GM21381 (cell line): ENCODE data around the gene LAYN.

Experiments
- ATAC-seq: cut with Tn5 transposase; IDR thresholded peaks from one replicate; pipeline ENCODE4 v1.9.1; 2021; ENCODE audit warnings: mild to moderate bottlenecking, moderate library complexity; ENCODE audit not compliant: unreplicated experiment

The LAYN gene, protein sequence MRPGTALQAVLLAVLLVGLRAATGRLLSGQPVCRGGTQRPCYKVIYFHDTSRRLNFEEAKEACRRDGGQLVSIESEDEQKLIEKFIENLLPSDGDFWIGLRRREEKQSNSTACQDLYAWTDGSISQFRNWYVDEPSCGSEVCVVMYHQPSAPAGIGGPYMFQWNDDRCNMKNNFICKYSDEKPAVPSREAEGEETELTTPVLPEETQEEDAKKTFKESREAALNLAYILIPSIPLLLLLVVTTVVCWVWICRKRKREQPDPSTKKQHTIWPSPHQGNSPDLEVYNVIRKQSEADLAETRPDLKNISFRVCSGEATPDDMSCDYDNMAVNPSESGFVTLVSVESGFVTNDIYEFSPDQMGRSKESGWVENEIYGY

DNA sequence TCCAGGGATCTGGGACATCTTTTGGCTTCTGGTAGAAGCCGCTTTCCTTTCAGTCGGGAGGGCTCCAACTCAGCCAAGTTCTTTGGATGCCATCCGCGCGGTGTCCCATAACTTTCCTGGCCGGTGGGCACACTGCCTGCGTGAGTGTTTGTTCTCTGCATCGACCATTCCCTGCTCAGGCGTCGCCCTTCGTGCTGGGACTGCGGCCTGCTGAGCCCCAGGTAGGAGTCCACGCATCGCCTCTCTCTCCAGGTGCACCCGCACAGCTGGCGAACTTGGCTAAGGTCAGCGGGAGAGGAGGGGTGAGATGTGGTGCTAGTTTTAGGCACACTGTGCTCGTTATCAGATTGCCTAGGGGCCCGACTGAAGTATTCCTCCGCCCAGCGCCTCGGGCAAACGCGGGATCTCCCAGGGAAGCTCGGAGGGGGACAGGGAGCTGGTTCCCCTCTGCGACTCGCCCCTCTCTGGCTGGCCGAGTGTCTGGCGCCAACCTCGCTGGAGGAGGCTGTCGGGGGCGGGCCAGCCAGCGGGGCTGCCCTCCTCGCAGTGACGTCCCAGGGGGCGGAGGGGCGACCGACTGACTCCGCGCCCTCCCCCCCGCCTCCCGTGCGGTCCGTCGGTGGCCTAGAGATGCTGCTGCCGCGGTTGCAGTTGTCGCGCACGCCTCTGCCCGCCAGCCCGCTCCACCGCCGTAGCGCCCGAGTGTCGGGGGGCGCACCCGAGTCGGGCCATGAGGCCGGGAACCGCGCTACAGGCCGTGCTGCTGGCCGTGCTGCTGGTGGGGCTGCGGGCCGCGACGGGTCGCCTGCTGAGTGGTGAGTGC lies at the start of gene LAYN:
TSS of gene LAYN (plus strand) at position 607 of the 823 bp plus-strand sequence. CDS start at position 731, 124 bp downstream.
- ATAC-seq: no peak

- ATAC-seq: no peak
Observed at GRCh38 chr11:111494040-111494439, 46.5 kb upstream of the LAYN start.

DNA sequence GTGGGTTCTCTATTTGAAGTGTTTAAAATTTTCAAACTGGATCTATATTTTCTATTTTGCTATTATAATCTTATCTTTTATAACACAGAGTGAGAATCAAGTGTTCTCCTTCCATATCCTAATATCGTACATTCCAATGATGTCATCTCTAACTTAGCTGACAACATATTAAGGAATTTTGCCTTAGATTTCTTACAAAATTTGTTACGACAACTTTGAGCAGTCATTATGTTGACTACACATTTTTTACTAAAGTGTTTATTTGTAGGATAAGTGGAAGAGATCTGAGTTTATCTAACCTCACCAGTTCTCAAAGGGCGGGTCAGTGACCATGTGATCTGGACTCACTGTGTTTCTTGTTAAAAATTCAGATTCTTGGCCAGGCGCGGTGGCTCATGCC lies 41.0 kb upstream of the LAYN start:
- no peak for ATAC-seq

DNA sequence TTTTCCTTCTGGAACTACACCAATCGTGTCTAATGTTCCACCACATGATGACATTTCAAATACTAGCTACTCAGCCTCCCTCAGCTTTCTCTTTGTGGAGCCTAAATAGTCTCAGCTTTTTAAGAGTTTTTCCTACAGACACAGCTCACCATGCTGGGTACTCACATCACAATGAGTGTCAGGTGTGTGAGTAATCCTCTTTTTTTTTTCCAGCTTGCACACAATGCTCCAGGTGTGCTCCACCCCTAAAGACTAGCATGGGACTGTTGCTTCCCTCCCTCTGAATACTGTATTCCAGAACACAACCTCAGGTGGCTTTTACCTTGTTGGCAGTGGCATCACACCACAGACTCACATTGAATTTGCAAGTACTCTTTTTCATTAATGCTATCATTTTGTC lies 40.0 kb upstream of the LAYN start:
- ATAC-seq: no peak

- no peak for ATAC-seq
Observed at GRCh38 chr11:111502611-111503010, 37.9 kb upstream of the LAYN start.

DNA sequence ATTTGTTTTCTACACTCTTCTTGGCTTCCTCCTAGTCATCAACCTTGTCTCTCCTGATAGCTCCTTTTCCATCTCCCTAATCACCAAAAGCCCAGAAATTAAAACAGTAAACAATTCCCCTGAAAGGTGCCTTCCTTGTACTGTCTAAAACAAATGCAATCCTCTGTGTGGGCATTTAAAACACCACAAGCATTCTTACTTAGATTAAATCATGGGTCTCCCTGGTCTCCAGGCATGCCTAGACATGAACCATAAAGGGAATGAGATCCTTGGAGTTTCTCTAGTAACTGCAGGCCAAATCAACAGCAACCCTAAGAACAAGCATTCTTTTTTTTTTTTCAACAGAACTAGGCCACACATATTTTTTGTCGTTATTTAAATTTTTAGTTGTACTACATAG lies 30.2 kb upstream of the LAYN start:
- ATAC-seq: no peak

- no peak for ATAC-seq
Observed at GRCh38 chr11:111512296-111513239, 28.0 kb upstream of the LAYN start, which contains the start of gene BTG4. TSS of gene BTG4 (minus strand) at chr11:111512386. CDS start at chr11:111498776, 13,610 bp downstream.

DNA sequence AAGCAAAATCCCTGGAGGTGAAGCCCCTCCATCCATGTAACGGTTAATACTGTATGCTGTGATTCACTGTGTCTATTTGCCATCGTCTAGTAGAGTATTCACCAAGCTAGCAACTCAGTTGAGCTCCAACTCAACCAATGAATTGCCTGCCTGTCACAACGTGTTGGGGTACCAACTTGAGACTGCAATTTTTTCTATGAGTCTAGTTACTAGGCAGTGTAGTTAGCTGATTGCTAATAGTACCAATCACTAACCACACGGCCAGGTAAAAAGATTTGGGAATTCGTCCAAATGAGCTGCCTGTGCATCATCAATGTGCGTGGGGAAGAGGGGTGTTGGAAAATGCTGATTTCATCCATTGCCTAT lies 27.3 kb upstream of the LAYN start:
- ATAC-seq: no peak

- ATAC-seq: no peak
Observed at GRCh38 chr11:111514216-111515031, 26.1 kb upstream of the LAYN start, which contains the start of gene HOATZ. TSS of gene HOATZ (plus strand) at chr11:111514778. CDS start at chr11:111514785, 7 bp downstream.

DNA sequence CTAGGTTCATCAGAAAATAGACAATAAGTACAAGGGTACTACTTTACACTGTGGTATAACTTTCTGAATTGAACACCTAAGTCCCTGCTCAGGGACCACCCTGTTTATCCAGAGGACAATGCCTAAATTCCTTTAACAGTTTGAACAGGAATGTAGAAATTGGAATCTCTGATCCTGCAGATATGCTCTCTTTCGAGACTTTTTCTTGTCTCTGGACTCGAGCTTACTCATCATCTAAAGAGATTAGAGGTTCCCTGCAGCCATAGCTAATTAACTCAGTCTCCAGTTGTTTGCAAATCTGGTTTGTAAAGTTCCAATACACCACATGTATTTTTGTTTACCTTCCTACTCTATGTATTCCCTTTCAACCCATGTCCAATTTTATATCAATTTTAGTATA lies 24.9 kb upstream of the LAYN start:
- ATAC-seq: no peak

DNA sequence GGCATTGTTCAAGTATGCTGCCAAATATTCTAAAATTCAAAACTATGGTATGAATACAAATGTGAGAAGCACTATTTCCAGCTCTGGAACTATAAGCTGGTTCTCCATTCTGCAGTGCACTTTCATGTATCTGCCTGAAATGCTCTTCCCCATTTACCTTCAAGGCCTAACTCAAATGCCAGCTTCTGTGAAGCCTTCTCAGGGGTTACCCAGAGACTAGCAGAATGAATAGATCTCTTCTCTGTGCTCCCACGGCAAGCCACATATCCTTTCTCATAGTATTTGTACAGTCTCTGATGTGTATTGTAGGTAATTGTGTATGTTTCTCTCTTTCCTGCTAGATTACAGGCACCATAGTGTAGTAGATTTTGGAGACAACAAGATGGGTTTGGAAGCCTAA lies 21.9 kb upstream of the LAYN start:
- no peak for ATAC-seq

- no peak for ATAC-seq
Observed at GRCh38 chr11:111520560-111520959, 20.0 kb upstream of the LAYN start.

- no peak for ATAC-seq
Observed at GRCh38 chr11:111521135-111521534, 19.4 kb upstream of the LAYN start.

DNA sequence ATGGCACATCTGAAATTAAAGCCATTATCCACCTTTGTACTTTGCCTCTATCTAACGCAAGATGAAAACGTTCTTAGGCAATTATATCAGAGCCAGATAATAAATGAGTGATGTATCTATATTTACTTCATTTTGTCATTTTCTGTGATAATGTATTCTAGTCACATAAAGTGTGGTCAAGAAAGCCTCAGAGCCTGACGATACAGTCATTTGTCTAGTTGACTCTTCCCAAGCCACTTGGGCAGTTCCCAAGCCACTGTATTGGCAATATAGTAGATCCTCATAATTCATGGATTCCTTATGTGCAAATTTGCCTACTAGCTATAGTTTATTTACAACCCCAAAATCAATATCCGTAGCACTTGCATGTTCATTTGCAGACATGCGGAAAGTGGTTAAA lies 18.1 kb upstream of the LAYN start:
- no peak for ATAC-seq

DNA sequence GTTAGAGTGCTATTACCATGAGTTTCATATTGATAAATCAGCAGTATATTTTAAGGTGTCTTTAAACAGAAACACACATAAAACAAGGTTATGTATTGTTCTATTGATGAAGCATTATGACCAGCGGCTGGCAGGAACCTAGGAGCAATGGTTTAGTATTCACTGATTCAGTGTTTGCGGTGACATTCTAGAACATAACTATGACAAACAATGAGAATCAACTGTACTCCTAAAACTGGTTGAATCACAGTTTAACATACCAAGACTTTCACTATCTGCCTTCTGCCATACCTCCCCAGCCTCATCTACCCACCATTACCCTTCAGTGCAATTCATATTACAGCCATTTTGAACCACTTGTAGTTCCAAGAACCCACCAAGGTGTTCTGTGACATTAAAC lies 17.2 kb upstream of the LAYN start:
- no peak for ATAC-seq

GRCh38 chr11:111524056-111524455 lies 16.5 kb upstream of the LAYN start:
- ATAC-seq: no peak

GRCh38 chr11:111525456-111525855 lies 15.1 kb upstream of the LAYN start:
- ATAC-seq: no peak

DNA sequence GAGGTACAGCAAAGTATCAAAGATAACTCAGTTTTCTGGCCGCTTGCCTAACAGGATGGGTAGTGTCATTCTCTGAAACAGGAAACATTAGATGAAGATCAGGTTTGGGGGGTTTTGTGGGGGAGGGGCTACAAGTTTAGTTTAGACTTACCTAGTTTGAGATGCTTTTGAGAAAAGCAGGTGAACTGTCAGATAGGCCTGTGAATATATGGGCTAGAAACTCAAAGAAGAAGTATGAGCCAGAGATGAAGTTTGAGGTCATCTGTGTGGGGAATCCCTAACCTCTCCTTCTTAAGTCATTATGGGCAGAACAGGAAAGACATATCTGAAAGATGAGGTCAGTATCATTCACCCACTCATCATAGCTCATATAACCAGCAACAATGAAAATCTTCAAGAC lies 14.0 kb upstream of the LAYN start:
- no peak for ATAC-seq

GRCh38 chr11:111527279-111527678 lies 13.2 kb upstream of the LAYN start:
- no peak for ATAC-seq

DNA sequence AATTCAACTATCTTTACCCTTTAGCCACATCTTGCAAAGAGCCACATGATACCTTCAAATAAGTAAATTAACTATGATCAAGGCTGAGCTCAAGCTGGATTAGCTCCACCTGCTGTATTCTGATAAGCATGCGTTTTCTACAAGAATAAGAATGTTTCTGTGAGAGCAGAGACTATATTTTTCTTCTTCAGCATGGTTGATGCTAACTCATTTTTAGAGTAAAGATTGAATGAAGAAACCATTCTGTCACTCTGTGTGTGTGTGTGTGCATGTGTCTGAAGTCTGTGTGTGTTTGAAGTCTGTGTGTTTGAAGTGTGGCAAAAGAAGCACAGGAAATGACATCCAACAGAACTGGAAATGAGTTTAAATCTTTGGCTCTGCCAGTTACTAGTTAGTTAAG lies 12.0 kb upstream of the LAYN start:
- no peak for ATAC-seq
